NCI-H524 treated with DMSO at 0.1 percent for 48 hours (cell line): ENCODE data around the gene C11orf52.
"Not testable (repeated sequence)": the region's sequence is repeated elsewhere in the genome, so short reads cannot be mapped to it uniquely, and the experiment has no call there.

Experiments
- DNase-seq: peaks from one replicate; lab custom pipeline; 2025; lab: John Stamatoyannopoulos, UW

The C11orf52 gene, protein sequence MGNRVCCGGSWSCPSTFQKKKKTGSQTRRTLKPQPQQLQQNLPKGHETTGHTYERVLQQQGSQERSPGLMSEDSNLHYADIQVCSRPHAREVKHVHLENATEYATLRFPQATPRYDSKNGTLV

DNA sequence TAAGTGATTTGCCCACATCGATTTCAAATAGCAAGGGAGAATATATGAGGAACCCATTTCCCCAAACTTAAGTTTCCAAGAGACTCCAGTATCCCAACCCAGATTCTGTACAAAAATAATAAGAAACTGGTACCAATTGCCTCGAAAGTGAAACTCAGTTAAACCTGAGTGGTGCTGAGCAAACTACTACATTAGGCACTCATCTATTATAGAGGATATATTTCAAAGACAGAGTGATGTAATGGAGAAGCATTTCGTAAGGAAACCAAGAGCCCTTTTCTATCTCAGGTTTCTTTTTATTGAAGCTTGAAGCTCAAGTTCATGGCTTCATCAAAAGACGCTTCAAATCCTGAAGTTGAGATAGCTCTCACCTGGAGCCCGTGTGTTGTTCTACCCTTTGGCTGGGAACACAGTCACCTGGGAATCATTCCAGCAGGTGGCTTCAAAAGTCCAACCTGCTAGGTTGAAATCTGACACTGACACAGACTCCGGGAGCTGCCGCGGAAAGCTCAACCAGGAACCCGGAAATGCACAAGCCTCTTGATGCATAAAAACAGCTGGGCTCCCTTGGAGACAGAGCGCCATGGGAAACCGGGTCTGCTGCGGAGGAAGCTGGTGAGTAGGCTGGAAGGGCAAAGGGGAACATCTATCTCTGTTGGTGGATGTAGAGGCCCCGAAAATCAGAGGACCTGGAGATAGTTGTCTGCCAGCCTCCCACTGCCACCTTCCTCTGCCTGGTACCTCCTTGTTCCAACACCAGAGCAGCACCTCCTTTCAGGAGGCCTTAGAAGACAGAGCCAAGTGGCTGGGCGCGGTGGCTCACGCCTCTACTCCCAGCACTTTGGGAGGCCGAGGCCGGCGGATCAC, at the start of gene C11orf52:
C11orf52 (plus strand) TSS at position 524 of the 867 bp plus-strand sequence; CDS start at position 584, 60 bp downstream.
- DNase-seq = peak; percentile 66

DNA sequence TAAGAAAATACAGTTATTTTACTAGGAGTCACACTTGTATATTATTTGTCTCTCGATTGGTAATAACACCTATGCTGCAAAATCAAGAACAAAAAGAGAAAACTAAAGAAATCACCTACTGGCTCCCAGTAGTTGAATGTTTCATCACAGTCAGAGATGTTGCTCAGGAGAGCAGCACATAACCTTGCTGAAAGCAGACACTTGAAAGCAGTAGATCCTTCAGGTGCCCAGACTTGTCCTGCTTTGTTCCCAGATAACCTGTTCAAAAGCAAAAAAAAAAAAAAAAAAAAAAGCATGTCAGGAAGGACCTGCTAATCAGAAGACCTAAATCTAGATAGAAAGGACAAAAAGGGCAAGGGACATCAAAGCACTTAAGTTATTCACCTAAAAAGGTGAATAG, 48.6 kb upstream of the C11orf52 start:
- DNase-seq = no peak

DNA sequence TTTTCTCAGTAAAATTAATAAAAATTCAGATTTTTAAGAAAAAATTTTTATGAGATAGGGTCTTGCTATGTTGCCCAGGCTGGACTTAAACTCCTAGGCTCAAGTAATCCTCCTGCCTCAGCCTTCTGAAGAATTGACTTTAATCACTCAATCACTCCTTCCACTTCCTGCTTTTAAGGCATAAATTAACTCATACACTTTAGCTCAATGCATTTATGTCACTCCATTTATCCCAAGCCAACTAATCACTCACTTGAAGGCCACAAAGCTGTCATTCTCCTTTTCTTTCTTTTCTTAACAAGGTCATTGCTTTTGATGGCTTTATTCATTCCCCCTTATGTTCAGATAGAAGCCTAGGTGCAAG, 48.2 kb upstream of the C11orf52 start:
- no peak for DNase-seq

DNA sequence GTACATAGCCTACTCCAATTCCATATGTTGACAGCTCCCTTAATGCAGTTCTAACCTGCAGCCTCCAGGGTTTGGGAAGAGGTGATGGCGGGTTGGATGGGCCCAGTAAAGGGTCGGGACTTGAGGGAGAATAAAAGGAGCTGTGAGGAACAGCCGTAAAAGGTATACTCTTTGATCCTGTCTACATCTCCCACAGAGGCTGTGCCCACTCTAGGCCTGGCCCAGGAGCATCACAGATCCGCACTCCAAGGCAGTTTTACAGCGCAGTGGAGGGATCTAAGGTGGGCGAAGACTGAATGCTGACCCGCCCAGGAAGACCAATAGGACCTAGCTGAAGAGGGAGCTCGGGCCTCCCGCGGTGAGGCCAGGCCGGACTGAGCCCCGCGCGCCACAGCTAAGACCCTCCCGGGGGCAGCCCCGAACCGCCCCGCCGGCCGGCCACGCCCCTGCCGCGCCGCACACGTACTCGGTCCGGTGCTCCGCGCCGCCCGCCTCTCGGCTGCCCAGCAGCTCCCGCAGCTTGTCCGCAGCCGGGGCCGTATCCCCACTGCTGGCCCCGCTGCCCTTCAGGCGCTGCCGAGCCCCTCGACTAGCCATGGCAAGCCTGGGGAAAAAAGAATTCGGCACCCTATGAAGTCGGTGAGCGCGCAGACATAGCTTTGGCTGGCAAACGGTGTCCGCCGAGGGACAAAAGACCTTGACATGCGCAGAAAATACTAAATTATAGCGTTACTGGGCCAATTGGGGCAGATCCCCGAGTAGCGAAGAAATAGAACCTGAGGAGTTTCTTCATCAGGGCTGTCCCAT, 47.6 kb upstream of the C11orf52 start, which contains the start of gene ALG9:
ALG9 (minus strand) TSS at position 696 of the 807 bp plus-strand sequence; CDS start at position 597, 99 bp downstream.
- peak; percentile 26 for DNase-seq

DNA sequence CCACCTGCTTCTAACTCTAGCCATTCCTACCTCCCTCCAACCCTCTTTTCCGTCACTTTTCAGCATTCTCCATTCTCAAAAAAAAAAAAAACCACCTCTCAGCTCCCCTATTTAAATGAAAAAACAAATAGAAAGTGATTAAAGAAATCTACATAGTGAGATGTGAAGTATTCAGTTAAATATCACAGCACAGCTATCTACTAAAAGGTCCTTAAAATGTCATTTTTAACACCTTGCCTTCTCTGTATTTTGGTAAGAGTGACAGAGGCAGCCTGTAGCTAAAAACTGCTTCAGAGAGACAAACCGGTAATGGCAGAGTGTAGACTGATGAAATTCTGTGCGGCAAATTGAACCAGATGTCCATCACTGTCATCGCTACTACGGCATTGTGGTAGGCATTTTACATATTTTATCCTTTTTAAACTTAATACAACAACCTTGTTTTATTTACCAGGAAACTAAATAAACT, 47.0 kb upstream of the C11orf52 start:
- DNase-seq = no peak

DNA sequence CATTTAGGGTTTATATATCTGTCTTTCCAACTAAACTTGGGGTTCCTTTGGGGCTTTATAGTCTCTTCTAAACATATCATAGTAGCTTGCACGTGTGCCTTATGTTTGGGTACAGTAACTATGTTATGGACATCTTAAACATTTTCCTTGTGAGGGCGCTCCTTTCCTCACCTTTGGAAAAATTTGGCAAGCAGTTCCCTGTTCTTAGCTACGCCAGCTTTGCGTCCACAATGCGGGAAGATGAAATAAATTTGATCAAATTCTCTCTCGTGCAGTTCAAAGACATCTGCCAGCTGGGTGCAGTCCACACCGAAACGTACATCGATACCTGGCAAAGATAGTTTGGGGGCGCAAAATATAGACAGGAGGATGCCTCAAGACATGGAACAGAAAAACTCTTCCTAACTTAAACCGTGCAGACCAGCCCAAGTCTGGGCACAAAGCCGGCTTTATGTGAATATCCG, 40.3 kb upstream of the C11orf52 start:
- no peak for DNase-seq

DNA sequence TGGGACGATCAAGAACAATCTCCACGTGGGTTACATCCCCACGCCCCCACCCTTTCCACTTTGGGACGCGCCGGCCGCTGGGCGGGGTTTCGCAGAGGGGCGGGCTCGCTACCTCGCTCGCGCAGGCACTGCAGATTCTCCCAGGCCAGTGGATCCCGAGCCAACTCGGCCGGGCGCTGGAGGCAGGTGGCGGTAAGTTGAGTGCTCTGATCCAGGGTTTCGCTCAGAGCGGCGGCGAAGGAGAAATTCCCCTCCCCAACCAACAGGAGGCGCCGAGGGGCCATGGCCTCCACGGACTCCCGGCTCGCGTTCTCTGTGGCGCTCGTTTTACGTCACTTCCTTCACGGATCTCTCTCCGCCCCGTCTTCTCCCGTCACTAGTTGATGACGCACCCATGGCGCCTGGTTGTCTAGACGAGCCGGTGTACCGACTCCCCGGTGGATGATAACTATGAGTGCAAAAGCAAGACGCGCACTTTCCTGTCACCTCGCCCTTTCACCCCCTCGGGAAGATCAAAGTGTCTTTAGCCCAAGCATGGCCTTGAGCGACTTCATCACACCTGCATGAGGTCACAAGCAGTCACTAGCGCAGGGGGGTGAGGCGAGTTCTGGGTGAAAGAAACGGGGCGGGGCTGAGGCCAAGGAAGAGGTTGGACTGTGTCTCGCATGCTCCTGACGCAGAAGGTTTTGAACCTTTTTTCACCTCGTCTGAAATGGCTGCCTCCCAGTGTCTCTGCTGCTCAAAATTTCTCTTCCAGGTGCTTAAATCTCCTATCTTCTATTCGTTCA, 39.7 kb upstream of the C11orf52 start, which contains the start of the genes CFAP68 and FDXACB1:
CFAP68 (plus strand) TSS at position 693 of the 788 bp plus-strand sequence; CDS start at position 713, 20 bp downstream.
FDXACB1 (minus strand) TSS at position 317 of the 788 bp plus-strand sequence; CDS start at position 284, 33 bp downstream.
- peak; percentile 86 for DNase-seq

DNA sequence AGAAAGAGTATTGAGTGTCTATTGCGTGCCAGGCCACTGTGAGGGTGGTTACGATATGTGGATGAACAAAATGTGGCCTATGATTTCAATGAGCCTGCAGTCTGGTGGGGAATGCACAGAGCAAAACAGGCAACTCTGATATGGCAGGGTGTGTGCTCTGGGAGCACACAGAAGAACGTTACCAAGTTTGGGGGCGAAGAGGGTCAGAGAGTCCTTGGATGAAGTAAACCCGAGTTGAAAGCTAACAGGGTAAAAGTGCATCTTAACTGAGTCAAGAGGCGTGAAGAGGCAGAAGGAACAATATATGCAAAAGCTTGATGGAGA, 39.1 kb upstream of the C11orf52 start:
- DNase-seq = no peak

DNA sequence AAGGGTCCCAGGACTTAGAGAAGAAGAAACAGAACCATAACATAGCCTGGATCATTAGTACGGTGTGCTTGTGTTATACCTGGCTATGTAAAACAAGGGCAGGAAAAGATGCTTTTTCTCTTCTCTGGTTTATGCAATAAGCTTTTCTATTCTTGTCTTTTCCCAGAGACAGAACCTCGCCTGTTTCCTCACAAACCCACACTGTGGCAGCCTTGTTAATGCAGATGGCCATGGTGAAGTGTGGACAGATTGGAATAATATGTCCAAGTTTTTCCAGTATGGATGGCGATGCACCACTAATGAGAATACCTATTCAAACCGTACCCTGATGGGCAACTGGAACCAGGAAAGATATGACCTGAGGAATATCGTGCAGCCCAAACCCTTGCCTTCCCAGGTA, 36.5 kb upstream of the C11orf52 start:
- DNase-seq = no peak

DNA sequence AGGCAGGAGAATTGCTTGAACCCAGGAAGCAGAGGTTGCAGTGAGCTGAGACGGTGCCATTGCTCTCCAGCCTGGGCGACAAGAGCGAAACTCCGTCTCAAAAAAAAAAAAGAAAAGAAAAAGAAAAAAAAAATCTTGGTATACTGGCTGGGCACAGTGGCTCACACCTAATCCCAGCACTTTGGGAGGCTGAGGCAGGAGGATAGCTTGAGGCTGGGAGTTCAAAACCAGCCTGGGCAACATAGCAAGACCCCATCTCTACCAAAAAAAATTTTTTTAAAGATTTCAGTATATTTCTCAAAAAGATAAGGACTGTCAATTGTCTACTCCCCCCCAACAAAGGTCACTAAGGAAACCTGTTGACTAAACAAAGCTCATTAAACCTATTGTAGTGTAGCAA, 33.7 kb upstream of the C11orf52 start:
- not testable (repeated sequence) for DNase-seq

DNA sequence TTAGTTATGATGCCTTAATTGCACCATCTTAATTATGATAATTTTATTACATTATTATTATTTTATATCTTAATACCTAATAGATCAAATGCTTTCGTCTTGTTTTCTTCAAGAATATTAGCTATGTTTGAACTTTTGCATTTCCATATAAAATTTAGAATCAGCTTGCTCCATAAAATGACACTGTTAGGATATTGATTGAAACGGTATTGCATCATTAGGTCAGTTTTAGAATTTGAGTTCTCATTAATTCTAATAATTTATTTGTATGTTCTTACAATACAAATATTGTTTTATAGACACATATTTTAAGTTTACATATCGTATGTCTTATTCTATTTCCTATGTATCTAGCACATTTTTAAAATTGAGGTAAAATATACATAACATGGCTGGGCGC, 32.7 kb upstream of the C11orf52 start:
- DNase-seq = no peak

DNA sequence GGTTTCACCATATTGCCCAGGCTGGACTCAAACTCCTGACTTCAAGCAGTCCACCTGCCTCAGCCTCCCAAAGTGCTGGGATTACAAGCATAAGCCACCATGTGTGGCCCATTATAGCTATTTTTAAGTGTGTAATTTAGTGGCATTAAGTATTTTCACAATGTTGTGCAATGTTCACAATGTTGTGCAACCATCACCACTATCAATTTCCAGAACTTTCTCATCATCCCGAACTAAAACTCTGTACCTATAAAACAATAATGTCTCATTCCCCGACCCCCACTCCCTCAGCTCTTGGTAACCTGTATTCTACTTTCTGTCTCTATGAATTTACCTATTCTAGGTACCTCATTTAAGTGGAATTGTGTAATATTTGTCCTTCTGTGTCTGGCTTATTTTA, 31.9 kb upstream of the C11orf52 start:
- DNase-seq = no peak

DNA sequence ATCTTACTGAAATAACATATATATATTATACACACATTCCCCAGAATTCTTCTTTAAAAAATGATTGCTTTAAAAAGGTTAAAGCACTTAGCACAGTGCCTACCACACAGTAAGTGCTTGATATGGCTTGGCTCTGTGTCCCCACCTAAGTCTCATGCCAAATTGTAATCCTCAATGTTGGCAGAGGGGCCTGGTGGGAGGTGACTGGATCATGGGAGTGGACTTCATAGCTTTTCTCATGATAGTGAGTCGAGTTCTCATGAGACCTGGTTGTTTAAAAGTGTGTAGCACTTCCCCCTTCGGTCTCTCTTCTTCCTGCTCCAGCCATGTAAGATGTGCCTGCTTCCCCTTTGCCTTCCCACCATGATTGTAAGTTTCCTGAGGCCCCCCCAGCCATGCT, 13.3 kb upstream of the C11orf52 start:
- DNase-seq = no peak

DNA sequence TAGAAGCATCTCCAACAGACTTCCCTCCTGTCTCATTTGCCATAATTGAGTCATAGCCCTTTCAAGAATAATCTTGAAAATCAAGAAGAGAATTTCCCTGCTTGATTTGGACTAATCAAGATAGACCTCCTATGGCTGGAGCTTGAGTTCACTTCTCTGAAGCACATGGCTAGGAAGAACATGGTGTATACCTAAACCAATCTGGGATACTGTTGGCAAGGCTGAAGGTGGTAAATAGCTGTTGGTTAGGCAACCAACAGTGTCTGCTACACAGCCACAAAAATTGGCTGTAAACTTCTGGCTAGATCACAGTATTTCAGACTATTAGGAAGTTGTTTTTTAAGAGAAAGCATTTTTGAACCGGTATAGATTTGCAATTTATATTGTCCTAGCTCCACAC, 12.0 kb upstream of the C11orf52 start:
- DNase-seq = no peak

DNA sequence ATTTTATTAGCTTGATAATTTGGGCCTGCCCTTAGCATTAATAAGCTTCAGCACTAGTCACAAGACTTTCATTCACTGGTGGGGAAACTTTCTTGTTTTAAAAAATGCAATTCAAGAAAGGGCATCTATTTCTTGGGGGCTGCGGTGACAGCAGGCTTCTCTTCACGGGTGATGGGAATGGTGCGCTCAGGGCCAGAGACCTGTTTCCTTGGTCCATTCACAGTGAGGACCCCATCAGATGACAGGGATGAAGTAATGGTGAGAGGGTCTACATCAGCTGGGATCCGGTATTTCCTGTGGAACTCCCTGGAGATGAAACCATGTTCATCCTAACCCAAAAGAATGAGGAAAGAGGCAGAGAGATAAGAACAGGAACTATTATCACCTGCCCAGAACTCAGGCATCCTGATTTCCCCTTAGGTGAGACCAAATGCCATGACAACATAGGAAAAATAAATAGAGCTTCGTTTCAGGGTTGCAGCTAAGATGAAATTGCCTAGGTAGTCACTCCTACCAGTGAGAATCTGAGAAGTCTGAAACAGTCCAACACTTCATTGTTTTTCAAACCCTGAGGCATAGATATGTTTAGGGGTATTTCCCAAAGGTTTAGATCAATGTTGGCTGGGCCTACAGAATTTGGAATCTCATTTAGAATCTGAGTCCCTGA, 9.9 kb upstream of the C11orf52 start:
- no peak for DNase-seq

DNA sequence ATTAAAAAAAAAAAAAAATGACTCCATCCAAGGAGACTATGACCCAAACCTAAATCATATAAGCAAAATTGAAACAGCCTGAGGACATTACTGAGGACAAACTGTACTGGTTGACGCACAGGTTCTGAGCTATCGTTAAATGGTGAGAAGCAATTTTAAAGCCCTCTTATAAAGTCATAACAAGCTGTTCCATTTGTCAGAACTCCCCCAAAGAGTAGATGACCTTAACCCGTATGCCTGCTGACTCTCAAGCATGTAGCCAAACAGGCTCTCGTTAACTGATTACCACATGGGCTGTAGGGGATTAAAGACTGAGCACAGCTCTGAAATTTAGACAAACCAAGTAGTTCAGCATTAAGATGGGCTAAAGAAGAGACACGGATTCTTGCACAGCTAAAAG, 9.3 kb upstream of the C11orf52 start:
- DNase-seq = peak; percentile 64

DNA sequence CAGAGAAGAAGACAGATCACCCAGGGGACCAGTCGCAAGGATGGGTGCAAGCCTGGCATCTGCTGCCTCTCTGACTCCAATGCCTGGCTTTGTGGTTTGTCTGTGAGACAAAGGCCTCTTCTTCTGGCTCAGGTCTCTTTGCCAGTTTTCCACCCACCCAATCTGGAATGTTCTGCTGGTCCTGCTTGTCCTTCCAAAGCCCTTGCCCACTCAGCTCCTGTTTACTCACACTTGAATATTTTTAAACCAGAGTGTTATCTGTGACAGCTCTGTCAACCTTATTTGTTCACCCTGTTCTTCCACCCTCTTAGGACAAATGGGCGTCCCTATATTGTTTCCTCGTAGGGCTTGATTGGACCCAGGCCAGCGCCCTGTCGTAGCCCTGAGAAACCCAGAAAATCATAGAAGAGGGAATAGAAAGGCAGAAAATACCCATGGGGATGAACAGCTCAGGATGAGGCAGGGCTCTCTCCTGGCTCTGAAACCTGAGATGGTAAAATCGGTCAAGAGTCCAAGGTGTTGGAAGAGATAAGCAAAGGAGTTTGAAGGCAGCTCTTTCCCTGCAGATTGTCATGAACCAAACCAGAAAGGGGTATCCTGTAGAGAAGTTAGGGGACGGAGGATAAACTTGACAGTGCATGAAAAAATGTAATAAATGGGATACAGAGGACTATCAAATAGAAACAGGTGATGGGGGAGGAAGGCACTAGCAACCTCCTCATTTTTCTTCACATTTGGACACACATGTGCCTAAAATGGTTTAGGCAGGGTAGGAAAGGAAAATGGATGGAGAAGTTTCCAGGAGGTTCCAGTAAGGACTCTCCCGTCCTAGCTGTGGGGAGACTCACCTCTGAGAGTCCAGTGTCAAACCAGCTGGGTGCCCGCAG, 7.8 kb upstream of the C11orf52 start:
- no peak for DNase-seq

DNA sequence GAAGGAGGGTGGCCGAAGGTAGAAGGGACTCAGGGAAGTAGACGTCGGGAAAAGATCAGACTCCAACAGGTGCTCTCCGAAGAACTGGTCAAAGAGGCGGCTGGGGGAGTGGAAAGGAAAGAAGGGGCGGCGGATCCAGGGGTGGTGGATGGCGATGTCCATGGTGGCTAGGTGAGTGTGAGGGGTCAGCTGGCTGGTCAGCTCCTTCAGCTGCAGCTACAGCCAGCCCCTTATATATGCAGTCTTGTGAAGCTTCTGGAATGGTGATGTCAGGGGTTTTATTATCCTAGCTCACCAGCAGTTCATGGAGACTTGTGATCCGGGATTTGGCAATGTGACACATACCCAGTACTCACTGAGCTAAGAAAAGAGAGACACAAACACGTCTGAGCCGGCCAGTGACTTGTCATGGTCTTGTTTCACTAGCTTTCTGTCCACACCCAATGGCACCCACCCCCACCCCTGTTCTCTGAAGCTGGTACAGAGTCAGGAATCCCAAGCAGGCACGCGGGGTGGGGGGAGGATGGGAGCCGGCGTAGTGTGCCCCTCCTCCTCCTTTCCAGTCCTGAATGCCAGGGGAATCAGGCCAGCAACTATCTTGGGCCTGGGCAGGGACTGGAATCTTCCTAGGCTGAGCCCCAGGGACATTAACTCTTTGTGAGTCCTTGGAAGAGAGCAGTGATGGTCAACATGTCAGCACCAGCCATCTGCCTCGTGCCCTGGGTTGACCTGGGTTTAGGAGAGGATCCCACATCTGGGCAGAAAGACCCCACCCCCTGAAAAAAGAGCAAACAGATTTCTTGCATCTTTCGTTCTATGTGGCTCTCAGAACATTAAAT, 6.9 kb upstream of the C11orf52 start, which contains the start of gene CRYAB:
CRYAB (minus strand) TSS at position 208 of the 839 bp plus-strand sequence; CDS start at position 162, 46 bp downstream.
- no peak for DNase-seq

DNA sequence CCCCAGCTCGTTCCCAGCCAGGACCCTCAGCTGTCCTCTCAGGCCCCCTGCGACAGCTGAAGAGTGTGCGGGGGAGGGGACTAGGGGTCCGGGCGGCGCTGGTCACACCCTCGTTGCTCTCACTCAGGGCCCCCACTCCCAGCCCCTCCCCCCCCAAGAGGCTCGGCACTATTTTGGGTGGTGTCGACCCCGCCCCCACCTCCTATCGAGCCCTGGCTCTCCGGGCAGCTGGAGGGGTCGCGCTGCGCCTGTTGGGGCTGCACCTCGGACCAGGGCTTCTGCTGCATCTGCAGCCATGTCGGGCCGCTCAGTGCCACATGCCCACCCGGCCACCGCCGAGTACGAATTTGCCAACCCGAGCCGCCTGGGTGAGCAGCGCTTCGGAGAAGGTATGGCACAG, 6.2 kb upstream of the C11orf52 start, which contains the start of gene HSPB2:
HSPB2 (plus strand) TSS at position 200 of the 400 bp plus-strand sequence; CDS start at position 296, 96 bp downstream.
- DNase-seq = no peak
